SKM-1 (cell line): Measurements from ENCODE around the gene DLX6.

ENCODE experiments used
- DNase-seq: peaks from one replicate; lab custom pipeline; 2025; ENCODE audit not compliant: unreplicated experiment; lab: John Stamatoyannopoulos, UW

DLX6 gene

DNA sequence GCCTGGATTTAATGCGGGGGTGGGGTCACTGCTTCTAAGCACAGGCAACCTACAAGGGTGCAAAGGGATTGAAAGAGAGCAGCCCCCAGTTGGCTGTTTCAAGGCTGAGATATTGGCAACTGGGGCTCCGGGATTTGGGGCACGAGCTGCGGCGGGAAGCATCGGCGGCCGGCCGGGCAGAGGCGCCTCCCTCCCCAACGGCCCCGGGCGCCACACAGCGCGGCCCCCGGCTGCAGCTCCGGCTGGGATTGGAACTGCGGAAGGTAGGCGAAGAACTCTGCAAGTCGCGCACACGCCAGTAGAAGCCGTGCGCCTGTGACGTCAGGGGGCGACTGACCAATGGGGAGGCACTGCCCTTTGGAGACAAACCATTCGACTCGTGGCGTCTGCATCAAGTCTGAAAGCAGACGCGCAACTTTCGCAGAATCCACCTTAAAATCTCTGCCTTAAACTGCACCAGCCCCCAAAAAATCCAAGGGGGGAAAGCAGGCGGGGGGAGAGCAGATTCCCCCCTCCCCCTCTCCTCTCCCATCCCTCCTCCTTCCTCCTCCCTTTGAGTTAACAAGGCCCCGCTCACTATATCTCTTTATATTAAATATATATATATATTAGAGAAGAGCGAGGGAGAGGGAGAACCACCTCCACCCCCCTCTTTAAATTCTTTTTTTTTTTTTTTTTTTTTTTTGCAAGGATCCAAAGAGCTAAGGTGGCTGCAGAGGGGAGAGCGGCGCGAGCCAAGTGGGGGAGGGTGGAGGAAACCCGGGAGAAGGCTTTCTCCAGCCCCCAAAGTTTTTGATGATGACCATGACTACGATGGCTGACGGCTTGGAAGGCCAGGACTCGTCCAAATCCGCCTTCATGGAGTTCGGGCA is at the start of gene DLX6:
Gene DLX6, plus strand, starts transcription at position 371 of the 872 bp plus-strand sequence. Its CDS starts 425 bp downstream, at position 796.
- no peak for DNase-seq

GRCh38 chr7:96959135-96959534 is 46.2 kb upstream of the DLX6 start:
- no peak for DNase-seq

- no peak for DNase-seq
These were observed 43.0 kb upstream of the DLX6 start for GRCh38 chr7:96962221-96962885.

- DNase-seq, result no peak
These were observed 36.4 kb upstream of the DLX6 start for GRCh38 chr7:96968981-96969380.

GRCh38 chr7:96970739-96971138 is 34.6 kb upstream of the DLX6 start:
- no peak for DNase-seq

DNA sequence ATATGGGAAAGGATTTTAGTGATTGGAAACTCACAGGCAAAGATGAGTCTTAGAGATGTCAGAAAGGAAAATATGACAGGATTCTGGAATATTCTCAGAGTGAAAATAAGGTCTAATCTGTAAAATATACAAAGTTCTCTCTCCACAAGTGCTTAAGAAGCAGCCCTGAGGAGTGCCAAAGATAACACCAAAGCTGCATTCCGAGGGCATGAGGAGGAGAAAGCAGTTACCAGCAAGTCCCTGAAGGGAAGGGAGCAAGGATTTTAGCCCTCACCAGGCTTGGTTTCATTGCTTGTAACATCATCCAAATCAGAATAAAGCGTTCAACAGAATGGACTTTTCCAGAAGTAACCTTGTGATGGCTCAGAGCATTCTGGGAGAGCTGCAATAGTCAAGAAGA is 31.4 kb upstream of the DLX6 start:
- DNase-seq, result no peak

- DNase-seq, result no peak
These were observed 29.2 kb upstream of the DLX6 start for GRCh38 chr7:96976106-96976505.

DNA sequence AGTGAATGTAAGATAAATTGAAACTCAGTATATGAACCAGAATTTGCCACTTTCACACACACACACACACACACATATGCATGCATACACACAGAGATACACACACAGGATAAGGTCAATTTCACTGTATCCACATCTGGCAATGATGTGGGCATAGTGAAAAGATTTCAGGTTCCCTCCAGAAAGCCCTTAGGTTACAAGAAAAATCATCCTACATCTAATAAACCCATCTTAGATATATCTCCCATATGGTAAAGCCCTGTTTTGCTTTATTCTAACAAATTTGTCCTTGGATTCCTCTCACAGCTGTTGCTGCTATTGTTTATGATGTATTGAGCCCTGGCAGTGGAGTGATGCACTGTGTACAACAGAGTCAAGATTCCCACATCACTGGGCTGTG is 27.9 kb upstream of the DLX6 start:
- no peak for DNase-seq

- no peak for DNase-seq
These were observed 25.6 kb upstream of the DLX6 start for GRCh38 chr7:96979551-96980276.

DNA sequence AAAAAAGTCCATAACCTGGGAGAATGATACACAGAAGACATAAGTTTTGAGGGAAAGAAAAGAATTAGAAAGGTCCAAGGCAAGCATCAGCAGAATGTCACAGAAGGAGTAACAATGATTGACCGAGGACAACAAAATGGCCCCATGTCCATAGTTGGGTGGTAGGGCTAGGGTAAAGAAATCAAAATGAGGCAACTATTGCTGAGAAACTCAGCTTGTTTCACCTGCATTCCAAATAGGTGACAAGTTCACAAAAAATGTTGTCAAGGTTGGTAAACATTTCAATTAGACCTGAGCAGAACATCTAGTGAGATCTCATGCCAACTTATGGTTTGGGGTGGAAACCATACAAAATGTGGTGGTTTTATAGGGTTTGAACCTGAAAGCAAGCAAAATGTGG is 22.8 kb upstream of the DLX6 start:
- no peak for DNase-seq

GRCh38 chr7:96985992-96986391 is 19.4 kb upstream of the DLX6 start:
- no peak for DNase-seq

DNA sequence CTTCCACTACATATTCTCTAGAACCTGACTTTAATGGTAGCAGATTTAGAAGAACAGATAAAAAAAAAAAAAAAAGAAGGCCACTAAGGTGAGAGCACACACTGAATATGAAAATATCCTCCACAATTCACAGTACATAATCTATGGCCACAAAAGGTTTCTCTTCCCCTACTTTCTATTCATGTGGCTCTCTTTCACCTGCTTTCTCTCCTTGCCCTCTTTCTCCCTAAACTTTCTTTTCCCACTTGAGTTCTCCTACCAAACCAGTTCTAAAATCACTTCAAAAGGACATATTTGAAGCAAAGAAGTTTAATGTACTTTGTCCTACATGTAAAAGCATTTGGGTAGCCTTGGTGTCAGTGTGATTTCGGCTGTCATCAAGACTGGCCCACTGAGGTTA is 18.5 kb upstream of the DLX6 start:
- no peak for DNase-seq

- DNase-seq, result no peak
These were observed 17.6 kb upstream of the DLX6 start for GRCh38 chr7:96987719-96988118.

DNA sequence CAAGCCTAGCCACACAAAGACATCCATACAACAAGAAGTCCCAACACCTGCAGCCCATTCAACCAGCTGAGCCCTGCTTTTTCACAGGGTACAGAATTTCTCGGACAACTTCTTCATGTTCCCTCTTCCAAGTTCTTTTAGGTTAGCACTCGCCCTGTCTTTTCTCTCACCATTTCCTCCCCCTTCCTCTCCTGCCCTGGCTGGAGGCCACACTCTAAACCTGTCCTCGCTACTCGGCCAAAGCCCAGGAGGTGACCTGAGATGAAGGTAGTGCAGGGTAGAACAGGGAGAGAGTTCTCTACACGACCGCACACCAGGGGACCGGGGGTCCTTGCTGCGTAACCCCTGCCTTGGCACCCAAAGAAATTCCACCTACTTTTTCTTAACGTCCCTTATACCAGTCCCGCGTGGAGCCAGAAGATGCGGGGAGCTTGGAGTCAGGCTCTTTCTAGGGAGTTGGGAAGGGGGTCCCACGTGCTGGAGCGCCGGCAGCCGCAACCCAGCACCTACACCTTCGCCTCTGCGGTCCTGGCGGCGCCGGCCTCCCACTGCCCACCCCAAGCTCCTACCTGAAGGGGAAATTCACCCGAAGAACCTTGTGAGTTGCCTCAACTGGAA is 16.0 kb upstream of the DLX6 start:
- no peak for DNase-seq

GRCh38 chr7:96989859-96990317 is 15.5 kb upstream of the DLX6 start:
- no peak for DNase-seq

- no peak for DNase-seq
These were observed 13.7 kb upstream of the DLX6 start for GRCh38 chr7:96991546-96992191.

- no peak for DNase-seq
These were observed 13.0 kb upstream of the DLX6 start for GRCh38 chr7:96992192-96993005.

DNA sequence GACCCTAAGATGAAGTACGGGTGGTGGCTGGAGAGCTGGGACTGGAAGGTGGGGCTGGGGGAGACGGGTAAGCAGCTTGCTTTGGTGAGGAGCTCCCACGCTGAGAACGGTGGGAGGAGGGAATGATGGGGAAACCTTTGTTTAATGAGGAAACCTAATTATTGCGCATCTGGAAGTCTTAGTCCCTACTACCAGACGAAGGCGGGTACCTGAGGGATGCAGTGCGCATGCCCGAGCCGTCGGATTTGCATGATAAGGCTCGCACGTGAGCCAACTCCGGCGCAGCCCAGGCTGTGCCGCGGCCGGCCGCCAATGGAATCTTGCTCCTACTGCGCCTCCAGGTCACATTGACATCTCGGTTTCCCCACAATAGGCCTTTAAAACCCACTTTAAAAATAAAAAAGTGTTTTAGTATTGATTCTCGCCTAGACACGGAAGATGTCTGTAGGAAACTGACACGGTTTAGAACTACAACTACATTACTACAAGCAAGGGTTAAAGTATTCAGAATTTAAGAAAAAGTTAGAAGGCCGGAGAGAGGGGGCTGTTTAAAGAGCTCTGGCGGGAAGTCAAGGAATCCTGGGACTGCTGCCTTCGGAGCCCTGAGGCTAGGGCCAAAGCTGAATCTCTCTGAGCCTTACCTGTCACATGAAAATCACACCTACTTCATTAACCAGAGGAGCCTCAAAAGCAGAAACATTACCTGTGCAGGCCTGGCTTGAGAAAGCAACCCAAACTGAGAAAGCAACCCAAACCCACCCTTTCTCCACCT is 12.1 kb upstream of the DLX6 start:
- DNase-seq, result no peak

DNA sequence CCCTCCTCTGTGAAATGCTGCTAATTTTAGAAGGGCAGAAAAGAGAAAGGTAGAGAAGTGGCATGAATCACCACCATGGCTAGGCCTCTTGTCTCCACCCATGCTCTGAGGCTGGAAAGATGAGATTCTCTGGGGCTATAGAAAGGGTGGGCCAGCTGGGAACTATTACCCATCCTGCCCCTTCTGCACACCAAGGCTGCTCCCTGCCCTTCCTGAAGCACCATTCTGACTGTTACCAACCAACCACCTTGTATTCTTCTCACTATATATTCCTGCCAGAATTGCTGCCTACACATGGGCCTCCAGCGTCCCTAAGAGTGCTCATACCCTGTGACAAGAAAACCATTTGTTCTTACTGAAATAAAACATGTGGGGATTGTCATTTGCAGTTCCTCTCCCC is 11.4 kb upstream of the DLX6 start:
- DNase-seq, result no peak
